GM06990 (cell line): Measurements from ENCODE around the gene COQ2.

Experiments used
- DNase-seq: peaks from one replicate; pipeline ENCODE4 v3.0.0-alpha.2; 2011; ENCODE audit not compliant: insufficient read length; ENCODE audit errors: extremely low read depth
- H3K27me3 ChIP-seq: replicated peaks from 2 replicates; pipeline ENCODE4 v1.6.0; 2011; ENCODE audit warnings: low read length; ENCODE audit not compliant: control insufficient read depth, insufficient read depth
- H3K36me3 ChIP-seq: 2 replicates; pipeline ENCODE4 v1.5.1; 2011; ENCODE audit warnings: low read length; ENCODE audit not compliant: control insufficient read depth, insufficient read depth
- H3K4me3 ChIP-seq: replicated peaks from 2 replicates; pipeline ENCODE4 v1.5.1; 2011; ENCODE audit warnings: low read depth, mild to moderate bottlenecking, control low read depth, low read length
- TF ChIP-seq, protein P1 (sequence below): IDR thresholded peaks from 2 replicates; pipeline ENCODE4 v1.5.1; 2011; ENCODE audit warnings: low read length, control low read depth, mild to moderate bottlenecking, inconsistent platforms; ENCODE audit not compliant: insufficient read depth, poor library complexity, severe bottlenecking

The COQ2 gene

DNA sequence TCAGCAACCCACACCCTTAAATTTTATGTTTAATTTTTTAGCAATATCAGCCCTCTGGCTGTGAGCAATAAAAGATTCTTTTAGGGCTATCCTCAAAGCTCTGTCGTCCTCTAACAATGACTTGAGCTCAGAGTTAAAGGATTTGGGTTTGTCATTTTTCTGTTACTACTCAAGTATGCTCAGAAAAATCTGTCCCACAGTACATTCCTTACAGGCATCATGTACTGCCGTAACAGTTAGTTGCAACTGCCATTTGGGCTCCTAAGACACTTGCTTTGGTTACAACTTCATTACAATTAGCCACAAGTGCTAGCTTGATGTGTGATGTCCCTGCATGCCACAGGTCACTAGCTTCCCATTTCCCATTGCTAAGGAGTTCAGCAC lies 33.2 kb downstream of the COQ2 start:
- Histone ChIP-seq H3K27me3 (no peaks in the 10 kb centered on the region), H3K36me3 (no peaks in the 10 kb centered on the region), H3K4me3 (no peak overlapping the region)
- TF ChIP-seq, protein P1, sequence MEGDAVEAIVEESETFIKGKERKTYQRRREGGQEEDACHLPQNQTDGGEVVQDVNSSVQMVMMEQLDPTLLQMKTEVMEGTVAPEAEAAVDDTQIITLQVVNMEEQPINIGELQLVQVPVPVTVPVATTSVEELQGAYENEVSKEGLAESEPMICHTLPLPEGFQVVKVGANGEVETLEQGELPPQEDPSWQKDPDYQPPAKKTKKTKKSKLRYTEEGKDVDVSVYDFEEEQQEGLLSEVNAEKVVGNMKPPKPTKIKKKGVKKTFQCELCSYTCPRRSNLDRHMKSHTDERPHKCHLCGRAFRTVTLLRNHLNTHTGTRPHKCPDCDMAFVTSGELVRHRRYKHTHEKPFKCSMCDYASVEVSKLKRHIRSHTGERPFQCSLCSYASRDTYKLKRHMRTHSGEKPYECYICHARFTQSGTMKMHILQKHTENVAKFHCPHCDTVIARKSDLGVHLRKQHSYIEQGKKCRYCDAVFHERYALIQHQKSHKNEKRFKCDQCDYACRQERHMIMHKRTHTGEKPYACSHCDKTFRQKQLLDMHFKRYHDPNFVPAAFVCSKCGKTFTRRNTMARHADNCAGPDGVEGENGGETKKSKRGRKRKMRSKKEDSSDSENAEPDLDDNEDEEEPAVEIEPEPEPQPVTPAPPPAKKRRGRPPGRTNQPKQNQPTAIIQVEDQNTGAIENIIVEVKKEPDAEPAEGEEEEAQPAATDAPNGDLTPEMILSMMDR: no peak
- DNase-seq: no peak

DNA sequence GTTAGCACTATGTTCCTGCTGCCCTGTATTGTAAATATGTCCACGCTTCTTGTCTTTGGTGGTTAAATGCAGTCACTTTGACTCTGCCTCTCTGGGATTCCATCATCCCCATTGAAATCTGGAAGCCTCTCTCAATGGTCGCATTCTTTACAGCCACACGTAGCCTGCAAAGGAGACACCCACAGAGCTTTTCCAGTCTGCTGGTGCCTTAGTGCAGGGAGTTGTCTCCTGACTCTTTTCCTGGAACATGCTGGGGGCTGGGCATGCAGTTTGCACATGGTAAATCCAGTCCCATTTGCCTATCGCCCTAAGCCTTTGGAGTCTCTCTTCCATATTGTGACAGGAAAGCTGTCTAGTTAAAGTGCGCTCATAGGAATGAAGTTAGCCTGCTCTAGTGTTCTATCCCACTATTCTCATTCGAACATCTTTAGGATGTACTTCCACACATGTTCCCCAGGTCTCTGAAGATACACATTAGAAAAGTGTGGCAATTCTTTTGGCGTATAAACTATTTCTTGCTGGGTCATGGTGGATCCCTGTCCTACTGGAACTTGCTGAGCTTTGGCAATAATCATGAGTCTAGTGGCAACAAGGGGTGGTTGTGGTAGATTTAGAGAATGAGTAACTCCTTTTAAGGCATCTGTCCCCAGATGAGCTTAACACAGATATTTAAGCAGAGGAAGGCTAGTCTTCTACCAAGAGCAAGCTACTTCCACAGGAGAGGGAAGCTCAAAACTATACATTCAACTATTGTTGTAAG lies 33.7 kb downstream of the COQ2 start:
- no peak overlapping the region for H3K4me3 ChIP-seq
- no peak for DNase-seq
- TF ChIP-seq, protein P1: no peak
- no peaks in the 10 kb centered on the region for H3K27me3 ChIP-seq
- H3K36me3 ChIP-seq: no peaks in the 10 kb centered on the region

DNA sequence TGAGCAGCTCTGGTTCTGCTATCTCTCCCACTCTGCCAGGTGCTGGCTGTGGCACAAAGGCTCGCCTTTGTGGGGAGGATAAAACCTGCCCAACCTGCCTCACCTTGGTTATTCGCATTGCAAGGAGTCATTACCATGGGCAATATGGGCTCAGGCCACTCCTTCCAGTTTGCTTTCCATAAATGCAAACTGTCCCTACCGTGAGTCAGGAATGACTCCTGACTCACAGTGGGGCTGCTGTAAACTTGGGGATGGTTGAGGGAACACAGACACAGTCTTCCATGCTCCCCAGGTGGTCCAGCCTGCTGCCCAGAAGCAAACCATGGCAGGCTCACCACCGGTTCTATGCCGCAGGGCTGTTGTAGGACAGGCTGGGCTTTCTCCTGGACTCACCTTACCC lies 36.1 kb downstream of the COQ2 start:
- TF ChIP-seq, protein P1: no peak
- Histone ChIP-seq H3K27me3 (no peaks in the 10 kb centered on the region), H3K4me3 (no peak overlapping the region), H3K36me3 (no peaks in the 10 kb centered on the region)
- DNase-seq: no peak

DNA sequence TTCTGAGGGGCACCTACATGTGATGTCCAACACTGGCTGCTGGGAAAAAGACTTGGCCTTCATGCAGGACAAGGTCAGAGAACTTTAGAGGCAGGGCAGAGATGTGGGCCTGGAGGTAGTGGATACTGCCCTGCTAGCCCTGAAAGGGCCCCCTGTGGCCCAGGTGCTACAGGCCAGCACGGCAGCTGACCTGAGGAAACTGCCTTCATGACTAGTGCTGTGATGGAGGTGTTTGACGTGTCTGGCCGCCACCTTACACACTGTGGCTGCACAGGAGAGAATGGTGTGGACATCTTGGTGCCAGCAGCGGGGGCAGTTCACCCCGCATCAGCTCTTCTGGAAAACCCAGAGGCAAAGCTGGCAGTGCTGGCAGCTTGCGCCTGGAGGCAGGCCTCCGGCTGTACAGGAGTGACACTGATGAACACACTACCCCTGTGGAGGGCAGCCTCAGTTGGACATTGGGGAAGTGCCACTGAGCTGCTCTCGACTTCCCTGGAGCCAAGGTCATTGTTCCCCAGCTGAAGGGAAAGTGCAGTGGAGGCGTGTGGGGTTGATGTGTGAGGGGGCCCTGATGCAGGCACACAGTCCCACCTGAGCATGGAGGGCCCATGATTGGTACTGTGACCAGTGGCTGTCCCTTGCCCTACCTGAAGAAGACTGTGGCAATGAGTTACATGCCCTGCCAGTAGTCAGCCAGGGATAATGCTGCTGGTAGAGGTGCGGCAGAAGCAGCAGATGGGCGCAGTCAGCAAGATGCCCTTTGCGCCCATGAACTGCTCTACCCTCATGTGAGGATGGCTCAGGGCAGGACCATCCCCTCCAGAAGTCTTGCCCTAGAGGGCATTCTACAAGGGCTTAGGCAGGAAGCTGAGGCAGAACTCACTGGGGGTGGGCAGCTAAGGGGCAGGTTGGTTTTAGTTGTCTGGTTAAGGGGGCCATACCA lies 36.9 kb downstream of the COQ2 start:
- Histone ChIP-seq H3K36me3 (no peaks in the 10 kb centered on the region), H3K27me3 (no peaks in the 10 kb centered on the region), H3K4me3 (no peak overlapping the region)
- TF ChIP-seq, protein P1: no peak
- DNase-seq: no peak

DNA sequence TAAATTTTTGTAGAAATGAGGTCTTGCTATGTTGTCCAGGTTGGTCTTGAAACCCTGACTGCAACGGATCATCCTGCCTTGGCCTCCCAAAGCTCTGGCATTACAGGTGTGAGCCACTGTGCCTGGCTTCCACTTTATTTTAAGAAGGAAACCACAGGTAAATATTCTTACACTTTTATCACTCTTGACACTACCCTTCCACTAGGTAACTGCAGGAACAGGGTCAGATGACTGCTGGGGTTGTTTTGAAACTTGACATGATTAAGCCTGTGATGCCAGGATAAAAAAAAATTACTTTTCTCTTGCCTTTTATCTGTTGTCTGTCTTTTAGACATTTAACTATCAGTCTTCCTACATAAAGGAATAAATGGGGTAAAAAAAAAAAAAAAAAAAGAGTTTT lies 43.5 kb downstream of the COQ2 start:
- no peak for DNase-seq
- no peaks in the 10 kb centered on the region for H3K27me3 ChIP-seq
- H3K36me3 ChIP-seq: no peaks in the 10 kb centered on the region
- no peak overlapping the region for H3K4me3 ChIP-seq
- TF ChIP-seq, protein P1: no peak
